Immature natural killer cell (primary cell): ENCODE data around the gene ZFYVE26. TPM values are rescaled to one million over a fixed set of nuclear protein-coding genes. Genes with fewer than 3 reads are reported as not detected.
"Not testable (repeated sequence)": the region's sequence is repeated elsewhere in the genome, so short reads cannot be mapped to it uniquely, and the experiment has no call there.

Experiments used
- DNase-seq, 3 donors: peaks; one replicate each; pipeline ENCODE4 v3.0.0; 2022; ENCODE audit warnings: mixed read lengths in 1 of 3
- H3K27ac Mint-ChIP-seq, 6 donors: one replicate each; pipeline ENCODE4 v1.8.0; 2020; ENCODE audit warnings: mixed read lengths in 6 of 6, mild to moderate bottlenecking in 5 of 6, inconsistent platforms in 4 of 6, moderate library complexity in 3 of 6
- H3K27me3 Mint-ChIP-seq, 3 donors: one replicate each; pipeline ENCODE4 v1.8.0; 2020 to 2021; ENCODE audit warnings: low read depth in 3 of 3, mild to moderate bottlenecking in 3 of 3, mixed read lengths in 3 of 3, moderate library complexity in 3 of 3, inconsistent platforms in 1 of 3
- H3K36me3 Mint-ChIP-seq, 3 donors: one replicate each; pipeline ENCODE4 v1.8.0; 2020; ENCODE audit warnings: mixed read lengths in 3 of 3, inconsistent platforms in 2 of 3, mild to moderate bottlenecking in 2 of 3
- H3K4me1 Mint-ChIP-seq, 2 donors: one replicate each; pipeline ENCODE4 v1.8.0; 2020; ENCODE audit warnings: inconsistent platforms in 2 of 2, mild to moderate bottlenecking in 2 of 2, mixed read lengths in 2 of 2, moderate library complexity in 1 of 2
- H3K4me3 Mint-ChIP-seq, 5 donors: one replicate each; pipeline ENCODE4 v1.8.0; 2020; ENCODE audit warnings: mild to moderate bottlenecking in 5 of 5, mixed read lengths in 5 of 5, inconsistent platforms in 3 of 5, moderate library complexity in 3 of 5
- H3K9me3 Mint-ChIP-seq, 6 donors: one replicate each; pipeline ENCODE4 v1.8.0; 2020; ENCODE audit warnings: mild to moderate bottlenecking in 6 of 6, mixed read lengths in 6 of 6, inconsistent platforms in 4 of 6, moderate library complexity in 3 of 6
- polyA plus RNA-seq, 3 donors: library from polyadenylated mRNA; unstranded; fragments of 300-500 nt; fragmentation: Illumina TruSeq; gene quantifications; one replicate each; pipeline ENCODE4 v1.2.3, GENCODE V29; 2021

ZFYVE26 gene
- polyA plus RNA-seq, 3 donors from 2014 or later: 3.1 to 4.3 TPM; not detected in 1

GRCh38 chr14:67835596-67835995 lies 19.2 kb upstream of the ZFYVE26 start:
- Mint-ChIP-seq H3K9me3 (no peaks in the 10 kb centered on the region), H3K4me1 (peaks cover 8 to 23% of the 10 kb centered on the region in 2 donors), H3K27me3 (peaks cover 0 to 7% (median 0%) of the 10 kb centered on the region in 3 donors), H3K36me3 (peaks cover 0 to 6% (median 4%) of the 10 kb centered on the region in 3 donors), H3K27ac (no peak overlapping the region), H3K4me3 (no peak overlapping the region)
- no peak for DNase-seq

GRCh38 chr14:67833403-67833802 lies 17.0 kb upstream of the ZFYVE26 start:
- Mint-ChIP-seq H3K36me3 (peaks cover 2 to 15% (median 10%) of the 10 kb centered on the region in 3 donors), H3K9me3 (no peaks in the 10 kb centered on the region), H3K27ac (no peak overlapping the region), H3K4me3 (no peak overlapping the region), H3K27me3 (peaks cover 0 to 5% (median 0%) of the 10 kb centered on the region in 3 donors), H3K4me1 (peaks cover 8 to 23% of the 10 kb centered on the region in 2 donors)
- DNase-seq: no peak

GRCh38 chr14:67831113-67831512 lies 14.7 kb upstream of the ZFYVE26 start:
- Mint-ChIP-seq H3K9me3 (no peaks in the 10 kb centered on the region), H3K27ac (no peak overlapping the region), H3K4me3 (no peak overlapping the region), H3K4me1 (peaks cover 0 to 8% of the 10 kb centered on the region in 2 donors), H3K27me3 (no peaks in the 10 kb centered on the region), H3K36me3 (peaks cover 18 to 30% (median 26%) of the 10 kb centered on the region in 3 donors)
- DNase-seq: no peak

GRCh38 chr14:67821121-67821520 lies 4.7 kb upstream of the ZFYVE26 start:
- Mint-ChIP-seq H3K9me3 (no peaks in the 10 kb centered on the region), H3K4me3 (peak overlapping the region; percentile 97 to 100 (median 99)), H3K27ac (peak overlapping the region in 2 of 6 donors; percentile 87 to 89), H3K4me1 (peaks cover 31 to 41% of the 10 kb centered on the region in 2 donors), H3K27me3 (peaks cover 3 to 11% (median 9%) of the 10 kb centered on the region in 3 donors), H3K36me3 (peaks cover 0 to 5% (median 3%) of the 10 kb centered on the region in 3 donors)
- DNase-seq: no peak

GRCh38 chr14:67820428-67820971 lies 4.1 kb upstream of the ZFYVE26 start:
- no peaks in the 10 kb centered on the region for H3K36me3 Mint-ChIP-seq
- peaks cover 4 to 13% (median 9%) of the 10 kb centered on the region in 3 donors for H3K27me3 Mint-ChIP-seq
- H3K4me1 Mint-ChIP-seq: peaks cover 37 to 47% of the 10 kb centered on the region in 2 donors
- DNase-seq: no peak
- no peaks in the 10 kb centered on the region for H3K9me3 Mint-ChIP-seq
- peak overlapping the region in 5 of 6 donors; percentile 77 to 95 (median 89) for H3K27ac Mint-ChIP-seq
- H3K4me3 Mint-ChIP-seq: peak overlapping the region; percentile 97 to 100 (median 99)

GRCh38 chr14:67819563-67820421 lies 3.4 kb upstream of the ZFYVE26 start, which contains the start of gene RAD51B:
TSS of gene RAD51B (plus strand) at chr14:67819779.
- Mint-ChIP-seq H3K9me3 (no peaks in the 10 kb centered on the region), H3K4me1 (peaks cover 44 to 54% of the 10 kb centered on the region in 2 donors), H3K27ac (peak within 1 kb of the TSS; percentile 87 to 95 (median 92)), H3K36me3 (no peaks in the 10 kb centered on the region), H3K4me3 (peak within 1 kb of the TSS; percentile 97 to 100 (median 99)), H3K27me3 (peaks cover 5 to 13% (median 9%) of the 10 kb centered on the region in 3 donors)
- peak; percentile 82 to 83 (median 83) for DNase-seq

GRCh38 chr14:67818476-67818875 lies 2.1 kb upstream of the ZFYVE26 start:
- H3K9me3 Mint-ChIP-seq, H3K36me3 Mint-ChIP-seq, DNase-seq: not testable (repeated sequence)
- peak overlapping the region in 2 of 6 donors; percentile 45 to 70 for H3K27ac Mint-ChIP-seq
- H3K4me1 Mint-ChIP-seq: peaks cover 47 to 67% of the 10 kb centered on the region in 2 donors
- peak overlapping the region; percentile 97 to 100 (median 99) for H3K4me3 Mint-ChIP-seq
- peaks cover 5 to 13% (median 9%) of the 10 kb centered on the region in 3 donors for H3K27me3 Mint-ChIP-seq

- Mint-ChIP-seq H3K9me3 (no peaks in the 10 kb centered on the region), H3K4me1 (peaks cover 47 to 67% of the 10 kb centered on the region in 2 donors), H3K4me3 (peak overlapping the region; percentile 97 to 100 (median 99)), H3K36me3 (peaks cover under 1 to 8% (median 4%) of the 10 kb centered on the region in 3 donors), H3K27ac (peak overlapping the region in 1 of 6 donors; percentile 7), H3K27me3 (peaks cover 5 to 13% (median 9%) of the 10 kb centered on the region in 3 donors)
- DNase-seq: no peak
Measured at GRCh38 chr14:67817750-67818438, 1.5 kb upstream of the ZFYVE26 start.

- H3K4me3 Mint-ChIP-seq: peak overlapping the region; percentile 90 to 100 (median 97)
Measured at GRCh38 chr14:67815573-67816225, 691 bp downstream of the ZFYVE26 start.

GRCh38 chr14:67814821-67815220 lies 1.6 kb downstream of the ZFYVE26 start:
- Mint-ChIP-seq H3K4me1 (peaks cover 35 to 55% of the 10 kb centered on the region in 2 donors), H3K27ac (peak overlapping the region in 5 of 6 donors; percentile 22 to 94 (median 40)), H3K4me3 (peak overlapping the region; percentile 90 to 100 (median 97)), H3K36me3 (peaks cover 4 to 26% (median 18%) of the 10 kb centered on the region in 3 donors), H3K27me3 (peaks cover 5 to 12% (median 7%) of the 10 kb centered on the region in 3 donors), H3K9me3 (no peaks in the 10 kb centered on the region)
- DNase-seq: no peak

More at GRCh38 chr14:67815573-67816225, 691 bp downstream of the ZFYVE26 start:
- no peaks in the 10 kb centered on the region for H3K9me3 Mint-ChIP-seq
- peak overlapping the region; percentile 87 to 96 (median 94) for H3K27ac Mint-ChIP-seq
- H3K27me3 Mint-ChIP-seq: peaks cover 5 to 13% (median 7%) of the 10 kb centered on the region in 3 donors
- H3K36me3 Mint-ChIP-seq: peaks cover 4 to 23% (median 15%) of the 10 kb centered on the region in 3 donors
- peaks cover 44 to 64% of the 10 kb centered on the region in 2 donors for H3K4me1 Mint-ChIP-seq
- DNase-seq: no peak

GRCh38 chr14:67806246-67806645 lies 10.1 kb downstream of the ZFYVE26 start:
- Mint-ChIP-seq H3K4me1 (no peaks in the 10 kb centered on the region), H3K9me3 (no peaks in the 10 kb centered on the region), H3K4me3 (no peak overlapping the region), H3K36me3 (peaks cover 45 to 65% (median 52%) of the 10 kb centered on the region in 3 donors), H3K27ac (no peak overlapping the region), H3K27me3 (no peaks in the 10 kb centered on the region)
- DNase-seq: no peak

GRCh38 chr14:67800743-67801142 lies 15.6 kb downstream of the ZFYVE26 start:
- Mint-ChIP-seq H3K4me3 (no peak overlapping the region), H3K9me3 (no peaks in the 10 kb centered on the region), H3K27me3 (no peaks in the 10 kb centered on the region), H3K4me1 (no peaks in the 10 kb centered on the region), H3K27ac (no peak overlapping the region), H3K36me3 (peaks cover 48 to 72% (median 58%) of the 10 kb centered on the region in 3 donors)
- DNase-seq: no peak

GRCh38 chr14:67798731-67799130 lies 17.7 kb downstream of the ZFYVE26 start:
- DNase-seq: no peak
- H3K4me1 Mint-ChIP-seq: no peaks in the 10 kb centered on the region
- H3K27me3 Mint-ChIP-seq: no peaks in the 10 kb centered on the region
- peaks cover 42 to 73% (median 53%) of the 10 kb centered on the region in 3 donors for H3K36me3 Mint-ChIP-seq
- H3K9me3 Mint-ChIP-seq: no peaks in the 10 kb centered on the region
- no peak overlapping the region for H3K27ac Mint-ChIP-seq
- H3K4me3 Mint-ChIP-seq: no peak overlapping the region
